ENCODE measurements around the gene ZIC1. TPM values are rescaled to one million over a fixed set of nuclear protein-coding genes. Genes with fewer than 3 reads are reported as not detected.

Gene ZIC1
- total and polyA plus RNA-seq, 2 of the 13 experiments (the other 11 are each of a cell fraction or from before 2014, with no cell fraction given): not detected

GRCh38 chr3:147410116-147410525 lies 956 bp downstream of the ZIC1 start (continued):
- TF ChIP-seq AKNA (CRISPR knock-in tag; IDR thresholded peaks at IDR 0.05; ENCODE audit: borderline replicate concordance): no peak
- no peak for TF ChIP-seq AGO2 (optimal IDR thresholded peaks at IDR 0.05; ENCODE audit: low read depth, low read length)
- TF ChIP-seq KDM5B (CRISPR knock-in tag; IDR thresholded peaks at IDR 0.05; ENCODE audit: borderline replicate concordance): no peak
- TF ChIP-seq ZNF878 (CRISPR knock-in tag; IDR thresholded peaks at IDR 0.05): no peak
- TF ChIP-seq ZNF776 (CRISPR knock-in tag; IDR thresholded peaks at IDR 0.05): no peak
- TF ChIP-seq ZNF781 (CRISPR knock-in tag; IDR thresholded peaks at IDR 0.05; ENCODE audit: borderline replicate concordance, not compliant biosample characterization): no peak
- TF ChIP-seq, protein P1, sequence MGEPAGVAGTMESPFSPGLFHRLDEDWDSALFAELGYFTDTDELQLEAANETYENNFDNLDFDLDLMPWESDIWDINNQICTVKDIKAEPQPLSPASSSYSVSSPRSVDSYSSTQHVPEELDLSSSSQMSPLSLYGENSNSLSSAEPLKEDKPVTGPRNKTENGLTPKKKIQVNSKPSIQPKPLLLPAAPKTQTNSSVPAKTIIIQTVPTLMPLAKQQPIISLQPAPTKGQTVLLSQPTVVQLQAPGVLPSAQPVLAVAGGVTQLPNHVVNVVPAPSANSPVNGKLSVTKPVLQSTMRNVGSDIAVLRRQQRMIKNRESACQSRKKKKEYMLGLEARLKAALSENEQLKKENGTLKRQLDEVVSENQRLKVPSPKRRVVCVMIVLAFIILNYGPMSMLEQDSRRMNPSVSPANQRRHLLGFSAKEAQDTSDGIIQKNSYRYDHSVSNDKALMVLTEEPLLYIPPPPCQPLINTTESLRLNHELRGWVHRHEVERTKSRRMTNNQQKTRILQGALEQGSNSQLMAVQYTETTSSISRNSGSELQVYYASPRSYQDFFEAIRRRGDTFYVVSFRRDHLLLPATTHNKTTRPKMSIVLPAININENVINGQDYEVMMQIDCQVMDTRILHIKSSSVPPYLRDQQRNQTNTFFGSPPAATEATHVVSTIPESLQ (CRISPR knock-in tag; conservative IDR thresholded peaks at IDR 0.05): no peak
